Activated CD4-positive, alpha-beta T cell treated with anti-CD3 and anti-CD28 coated beads, Interleukin-2, amount 50 U/mL, for 24 hours (primary cell): ENCODE measurements around the gene PRXL2B.
"Not testable (repeated sequence)": the region's sequence is repeated elsewhere in the genome, so short reads cannot be mapped to it uniquely, and the experiment has no call there.

Experiments used
- DNase-seq, 2 donors: peaks; one replicate each; pipeline ENCODE4 v3.0.0-alpha.2; 2020; ENCODE audit warnings: low read depth in 1 of 2, low spot score in 1 of 2

The PRXL2B gene, protein sequence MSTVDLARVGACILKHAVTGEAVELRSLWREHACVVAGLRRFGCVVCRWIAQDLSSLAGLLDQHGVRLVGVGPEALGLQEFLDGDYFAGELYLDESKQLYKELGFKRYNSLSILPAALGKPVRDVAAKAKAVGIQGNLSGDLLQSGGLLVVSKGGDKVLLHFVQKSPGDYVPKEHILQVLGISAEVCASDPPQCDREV

DNA sequence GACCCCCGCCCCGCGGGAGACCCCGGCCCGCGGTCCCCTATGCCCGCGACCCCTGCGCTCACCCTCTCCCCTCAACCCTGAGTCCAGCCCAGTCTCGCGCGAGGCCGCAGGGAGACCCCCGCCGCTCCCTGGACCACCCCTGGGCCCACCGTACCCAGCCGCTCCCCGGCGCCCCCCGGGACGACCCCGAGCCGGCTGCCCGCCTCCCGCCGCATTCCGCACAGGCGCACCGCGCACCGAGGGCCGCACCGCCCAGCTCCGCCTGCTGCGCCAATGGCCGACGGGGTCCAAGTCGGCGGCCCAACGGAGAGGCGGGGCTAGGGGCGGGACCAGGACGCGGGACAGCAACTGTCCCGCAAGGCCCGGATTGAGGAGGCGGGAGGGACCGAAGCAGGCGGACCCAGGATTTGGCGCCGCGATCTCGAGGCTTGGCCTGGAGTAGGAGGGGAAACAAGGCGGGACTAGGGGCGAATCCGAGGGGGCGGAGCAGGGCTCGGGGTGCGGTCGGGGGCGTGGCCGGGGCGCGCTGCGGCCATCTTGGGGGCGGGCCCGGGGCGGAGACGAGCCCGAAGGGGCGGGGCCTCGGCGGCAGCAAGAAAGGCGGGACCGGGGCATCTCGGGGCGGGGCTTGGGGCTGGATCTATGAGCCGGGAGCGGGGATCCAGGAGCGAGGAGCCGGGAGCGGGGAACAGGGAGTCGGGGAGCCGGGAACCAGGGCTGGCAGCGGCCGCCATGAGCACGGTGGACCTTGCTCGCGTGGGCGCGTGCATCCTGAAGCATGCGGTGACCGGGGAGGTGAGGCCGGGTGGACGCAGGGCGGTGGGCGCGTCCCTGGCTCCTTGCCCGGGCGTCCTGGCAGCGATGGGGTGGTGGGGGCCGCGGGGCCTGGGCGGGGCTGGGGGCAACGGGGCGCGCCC is at the start of gene PRXL2B:
Gene PRXL2B (plus strand): TSS at position 624 of the 917 bp plus-strand sequence. CDS start 109 bp downstream, at position 733.
- DNase-seq: peak; percentile 96 to 97

DNA sequence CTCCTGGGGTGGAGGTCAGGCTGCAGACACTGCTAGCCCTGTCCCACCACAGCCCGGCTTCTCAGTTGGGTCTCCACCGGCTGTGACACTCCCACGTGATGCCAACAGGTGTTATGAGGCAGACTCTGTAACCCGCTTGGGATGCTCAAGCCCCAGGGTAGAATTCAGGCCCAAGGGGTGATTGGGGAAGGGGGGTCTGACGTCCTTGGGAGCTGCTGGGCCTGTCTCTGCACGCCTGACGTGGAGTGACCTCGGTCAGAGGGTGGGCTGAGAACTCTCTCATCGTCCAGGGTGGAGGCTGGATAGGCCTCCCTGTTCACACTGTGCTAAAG is 48.8 kb upstream of the PRXL2B start:
- DNase-seq: no peak

DNA sequence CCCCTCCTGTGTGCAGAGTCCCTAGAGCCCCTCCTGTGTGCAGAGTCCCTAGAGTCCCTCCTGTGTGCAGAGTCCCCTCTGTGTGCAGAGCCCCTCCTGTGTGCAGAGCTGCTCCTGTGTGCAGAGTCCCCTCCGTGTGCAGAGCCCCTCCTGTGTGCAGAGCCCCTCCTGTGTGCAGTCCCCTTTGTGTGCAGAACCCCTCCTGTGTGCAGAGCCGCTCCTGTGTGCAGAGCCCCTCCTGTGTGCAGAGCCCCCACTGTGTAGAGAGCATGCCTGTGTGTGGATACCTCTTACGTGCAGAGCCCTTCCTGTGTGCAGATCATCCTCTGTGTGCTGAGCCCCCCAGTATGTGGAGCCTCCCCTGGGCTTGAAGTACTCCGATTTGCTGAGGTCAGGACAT is 48.2 kb upstream of the PRXL2B start:
- no peak for DNase-seq

DNA sequence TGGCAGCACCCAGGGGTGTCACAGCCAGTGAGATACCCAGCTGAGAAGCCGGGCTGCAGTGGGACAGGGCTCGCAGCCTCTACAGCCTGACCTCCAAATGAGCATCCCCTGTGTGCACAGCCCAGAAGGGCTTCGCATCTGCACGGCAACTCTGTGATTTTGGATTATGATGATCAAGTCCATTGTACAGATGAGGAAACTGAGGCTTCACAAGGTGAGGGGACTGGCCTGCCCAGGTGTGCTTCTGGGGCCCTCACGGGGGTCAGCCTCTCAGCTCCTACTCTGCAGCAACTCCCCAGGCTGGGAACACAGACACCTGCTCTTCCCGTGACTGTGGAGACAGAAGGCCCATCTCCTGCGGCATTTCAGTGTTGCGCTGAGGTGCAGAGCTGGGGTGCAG is 47.7 kb upstream of the PRXL2B start:
- DNase-seq: no peak

DNA sequence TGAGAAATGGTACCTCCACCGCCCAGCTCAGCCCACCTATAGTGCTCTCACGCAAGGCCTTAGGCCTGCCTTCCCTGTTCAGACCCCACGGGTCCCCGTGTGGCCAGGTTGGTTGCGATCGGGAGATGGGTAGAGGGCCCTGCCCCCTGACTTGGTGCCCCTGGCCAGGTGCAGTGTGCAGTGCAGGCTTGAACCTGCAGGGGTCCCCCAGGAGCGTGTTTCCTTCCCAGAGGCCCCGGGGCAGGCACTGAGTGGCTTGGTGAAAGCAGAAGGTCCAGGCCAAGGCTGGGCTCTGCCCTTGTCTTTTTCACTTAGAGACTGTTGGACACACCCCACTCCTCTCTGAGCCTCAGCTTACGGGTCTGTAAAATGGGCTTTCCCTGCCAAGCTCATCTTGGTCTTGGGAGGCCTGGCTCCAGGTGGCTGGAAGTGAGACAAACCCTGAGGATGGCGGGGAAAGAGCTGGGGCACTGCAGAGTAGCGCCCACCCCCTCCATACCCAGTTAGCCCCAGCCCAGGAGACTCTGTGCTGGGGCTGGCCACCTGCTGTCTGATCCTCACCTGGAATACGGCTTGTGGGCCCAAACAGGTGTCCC is 47.2 kb upstream of the PRXL2B start:
- no peak for DNase-seq

DNA sequence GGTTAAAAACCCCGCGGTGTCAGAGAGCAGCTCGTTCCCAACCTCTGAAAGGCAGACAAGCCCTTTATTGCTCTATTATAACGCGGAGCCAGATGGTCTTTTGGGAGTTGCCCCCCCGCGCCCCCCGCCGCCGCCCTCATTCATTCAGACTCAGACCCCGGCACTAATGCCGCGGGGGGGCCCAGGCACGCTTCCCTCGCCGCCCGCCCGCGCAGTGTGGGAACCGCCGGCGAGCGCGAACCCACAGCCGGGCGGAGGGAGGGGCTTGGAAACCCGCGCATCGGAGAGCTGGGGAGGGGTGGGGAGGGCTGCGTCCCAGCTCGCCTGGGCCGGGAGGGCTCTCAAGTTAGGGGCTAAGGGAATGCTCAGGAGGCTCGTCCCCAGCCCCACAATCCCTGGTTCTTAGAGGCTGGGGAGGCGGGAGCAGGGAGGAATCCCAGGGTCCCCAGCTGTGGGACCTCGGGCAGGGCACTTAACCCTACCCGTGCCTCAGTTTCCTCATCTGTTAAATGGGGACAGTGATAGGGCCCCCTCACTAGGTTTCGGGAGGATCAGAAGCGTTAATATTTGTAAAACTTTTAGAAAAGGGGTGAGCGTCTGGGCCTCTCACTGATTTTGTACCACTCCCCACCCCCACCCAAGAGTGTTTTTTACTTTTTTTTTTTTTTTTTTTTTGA is 45.6 kb upstream of the PRXL2B start:
- no peak for DNase-seq

DNA sequence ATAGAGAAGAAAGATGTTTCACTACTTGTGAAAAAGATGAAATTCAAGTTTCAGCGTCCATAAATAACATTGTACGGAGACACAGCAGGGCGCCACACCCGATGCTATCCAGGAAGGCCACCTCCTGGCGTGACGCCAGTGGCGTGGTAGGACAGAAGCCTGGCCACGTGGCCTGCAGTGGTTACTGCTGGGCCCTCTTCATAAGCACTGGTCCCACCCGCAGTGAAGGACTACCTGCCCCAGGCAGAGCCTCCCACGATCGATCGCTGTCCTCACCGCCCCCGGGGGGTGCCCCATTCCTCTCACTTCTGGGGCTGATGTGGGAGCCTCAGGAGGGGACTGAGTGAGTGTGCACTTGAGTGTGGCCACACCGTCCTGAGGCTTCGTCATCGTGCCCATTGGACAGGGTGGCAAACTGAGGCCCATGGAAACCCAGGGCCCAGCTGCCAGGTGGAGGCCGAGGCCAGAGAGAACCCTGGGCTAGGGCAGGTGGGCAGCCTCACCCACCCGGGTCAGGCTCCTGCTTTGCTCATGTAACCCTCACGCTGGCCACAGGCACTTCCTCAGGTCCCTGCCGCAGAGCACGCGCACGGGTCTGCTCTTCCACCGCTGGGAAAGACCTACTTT is 44.8 kb upstream of the PRXL2B start:
- DNase-seq: no peak

DNA sequence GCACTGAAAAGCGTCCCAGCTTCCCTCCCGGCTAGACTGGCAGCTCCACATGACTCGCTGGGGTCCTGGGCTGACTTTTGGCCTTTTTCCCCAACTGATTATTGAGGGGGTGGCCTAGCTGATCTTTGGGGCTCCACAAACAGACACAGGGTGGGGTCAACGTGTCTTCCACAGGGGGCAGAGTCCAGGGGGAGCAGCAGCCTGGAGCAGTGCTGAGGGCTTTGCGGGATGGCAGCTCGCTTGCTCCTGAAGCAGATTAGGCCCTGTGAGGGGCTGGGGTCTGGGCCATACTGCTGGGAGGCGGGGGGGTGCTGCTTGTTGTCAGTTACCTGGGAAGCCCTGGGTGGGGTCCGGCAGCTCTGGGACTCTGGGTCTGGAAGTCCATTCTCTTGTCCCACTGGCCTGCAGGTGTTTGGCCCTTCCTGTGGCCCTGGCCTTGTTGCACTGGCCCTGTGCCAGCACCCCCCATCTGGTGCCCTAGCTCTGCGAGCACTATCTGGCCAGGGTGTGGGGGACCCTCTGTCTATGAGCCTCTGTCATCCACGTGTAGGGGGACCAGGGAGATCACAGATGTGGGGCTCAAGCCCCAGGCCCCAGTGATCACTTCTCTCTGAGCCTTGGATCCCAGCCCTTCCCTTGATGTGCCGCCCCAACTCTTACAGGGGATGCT is 44.2 kb upstream of the PRXL2B start:
- DNase-seq: no peak

DNA sequence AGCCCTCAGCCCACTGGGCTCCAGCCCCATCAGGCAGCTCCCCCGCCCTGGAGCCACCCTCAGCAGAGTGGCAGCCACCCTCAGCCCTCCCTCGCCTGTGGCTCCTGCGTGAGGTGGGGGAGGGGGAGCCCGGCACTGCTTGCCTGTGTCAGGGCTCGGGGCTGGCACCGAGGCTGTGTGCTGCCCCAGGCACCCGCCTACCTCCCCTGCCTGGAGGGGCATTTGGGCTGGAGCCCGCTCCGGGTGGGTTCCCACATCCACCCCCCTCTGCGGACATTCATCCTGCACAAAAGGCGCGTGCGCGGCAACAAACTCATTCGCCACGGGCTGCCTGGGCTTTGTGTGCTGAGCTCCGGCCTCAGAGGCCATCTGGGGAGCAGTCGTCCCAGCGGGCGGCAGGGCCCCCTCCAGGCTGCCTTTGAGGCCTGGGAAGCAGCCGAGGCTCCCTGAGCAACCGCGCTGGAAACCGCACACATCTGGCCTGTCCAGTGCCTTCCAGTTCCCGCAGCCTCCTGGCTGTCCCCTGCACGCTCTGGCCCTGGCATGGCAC is 43.0 kb upstream of the PRXL2B start:
- DNase-seq: no peak

DNA sequence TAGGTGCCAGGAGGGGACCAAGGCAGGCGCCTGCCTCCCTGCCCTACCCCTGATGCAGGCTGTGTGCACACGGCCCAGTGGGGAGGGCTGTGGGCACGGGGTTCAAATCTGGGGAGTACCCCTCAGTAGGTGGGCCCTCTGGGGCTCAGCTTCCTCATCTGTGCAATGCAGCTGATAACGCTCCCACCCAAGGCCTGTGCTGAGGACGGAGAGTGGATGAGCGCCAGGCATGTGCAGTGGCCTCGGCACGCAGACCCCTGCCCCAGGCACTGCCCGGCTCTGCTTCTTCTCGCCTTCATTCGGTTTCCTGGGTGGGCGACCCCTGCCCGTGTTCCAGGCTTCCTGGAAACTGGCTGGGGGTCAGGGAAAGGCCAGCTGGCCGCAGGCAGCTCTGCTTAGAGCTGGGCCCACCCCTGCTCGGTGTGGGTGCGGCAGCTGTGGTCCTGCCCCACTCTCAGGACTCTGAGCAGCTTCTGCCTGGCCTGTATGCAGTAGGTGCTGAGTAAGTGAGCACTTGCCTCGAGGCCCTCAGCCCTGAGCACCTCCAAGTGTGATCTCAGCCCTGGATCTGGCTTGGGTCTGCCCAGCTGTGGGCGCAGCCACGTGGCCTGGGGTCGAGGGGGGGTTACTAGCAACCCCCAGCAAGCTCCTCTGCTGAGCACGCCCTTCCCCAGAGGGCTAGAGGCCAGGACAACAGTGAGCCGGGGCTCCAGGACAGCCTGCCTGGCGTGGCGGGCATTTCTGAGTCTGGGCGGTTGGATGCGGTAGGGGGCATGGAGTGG is 42.3 kb upstream of the PRXL2B start:
- DNase-seq: no peak

DNA sequence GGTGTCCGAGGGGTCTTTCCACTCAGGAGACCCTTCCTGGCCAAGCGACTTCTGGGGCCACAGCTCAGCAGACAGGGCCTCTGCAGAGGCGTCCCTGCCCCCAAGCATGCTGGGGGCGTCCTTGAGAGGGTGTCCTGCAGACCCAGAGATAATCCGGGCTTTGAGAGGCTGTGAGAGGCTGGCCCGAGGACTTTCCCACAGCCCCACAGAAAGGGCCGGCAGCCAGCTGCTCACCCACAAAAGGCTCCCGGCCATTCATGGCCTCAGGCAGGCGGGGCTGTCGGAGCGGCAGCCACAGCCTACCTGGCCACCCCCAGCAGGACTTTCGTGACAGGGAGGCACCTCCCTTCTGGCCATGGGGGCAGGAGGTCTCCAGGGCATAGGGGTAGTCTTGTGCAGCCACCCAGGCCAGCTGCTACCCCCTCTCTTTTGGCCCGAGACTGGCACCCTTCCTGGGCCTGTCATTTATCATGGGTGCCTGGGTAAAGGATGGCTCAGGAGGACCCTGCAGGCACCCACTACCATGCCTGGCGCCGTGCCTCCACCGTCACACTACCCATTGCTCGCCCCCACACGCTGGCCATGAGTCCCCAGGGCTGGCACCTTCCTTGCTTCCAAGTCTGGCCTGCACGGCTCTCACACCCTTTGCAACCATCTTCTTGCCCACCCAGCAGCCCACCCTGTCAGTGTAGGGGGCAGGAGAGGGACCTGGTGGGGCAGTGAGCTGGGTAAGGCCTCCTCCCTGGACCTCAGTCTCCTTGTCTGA is 41.5 kb upstream of the PRXL2B start:
- DNase-seq: no peak

DNA sequence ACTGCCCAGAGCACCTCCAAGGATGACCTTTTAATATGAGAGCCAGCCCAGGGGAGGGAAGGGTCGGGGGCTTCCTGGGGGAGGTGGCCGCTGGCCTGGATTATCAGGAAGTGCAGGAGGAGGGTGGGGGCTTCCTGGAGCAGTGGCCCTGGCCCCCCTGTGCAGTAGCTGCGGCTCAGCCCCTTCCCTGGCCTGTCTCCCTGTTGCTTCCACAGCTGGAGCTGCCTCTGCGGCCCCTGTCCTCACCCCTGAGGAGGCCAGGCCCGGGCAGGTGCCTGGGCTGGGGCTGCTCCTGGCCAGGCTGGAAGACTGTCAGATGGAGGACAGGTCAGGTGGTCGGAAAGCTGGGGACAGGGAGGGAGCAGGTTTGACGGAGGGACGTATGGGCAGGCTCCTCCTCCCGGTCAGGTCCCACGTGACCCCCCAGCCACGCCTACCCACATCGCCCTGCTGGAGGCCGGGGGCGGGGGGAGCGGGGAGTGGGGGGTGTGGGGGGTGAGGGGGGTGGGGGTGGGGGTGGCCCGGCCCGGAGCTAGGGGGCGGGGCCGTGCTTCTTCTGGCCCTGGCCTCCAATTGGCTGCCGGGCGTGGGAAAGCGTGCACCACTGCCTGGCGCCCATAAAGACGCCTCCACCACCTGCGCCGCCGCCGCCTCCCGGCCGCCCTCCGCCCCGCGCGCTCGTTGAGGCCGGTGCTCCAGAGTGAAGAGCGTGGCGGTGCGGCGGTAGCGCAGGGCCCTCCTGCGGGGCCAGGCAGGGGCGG is 40.6 kb upstream of the PRXL2B start:
- DNase-seq: peak in 1 of 2 donors; percentile 77

DNA sequence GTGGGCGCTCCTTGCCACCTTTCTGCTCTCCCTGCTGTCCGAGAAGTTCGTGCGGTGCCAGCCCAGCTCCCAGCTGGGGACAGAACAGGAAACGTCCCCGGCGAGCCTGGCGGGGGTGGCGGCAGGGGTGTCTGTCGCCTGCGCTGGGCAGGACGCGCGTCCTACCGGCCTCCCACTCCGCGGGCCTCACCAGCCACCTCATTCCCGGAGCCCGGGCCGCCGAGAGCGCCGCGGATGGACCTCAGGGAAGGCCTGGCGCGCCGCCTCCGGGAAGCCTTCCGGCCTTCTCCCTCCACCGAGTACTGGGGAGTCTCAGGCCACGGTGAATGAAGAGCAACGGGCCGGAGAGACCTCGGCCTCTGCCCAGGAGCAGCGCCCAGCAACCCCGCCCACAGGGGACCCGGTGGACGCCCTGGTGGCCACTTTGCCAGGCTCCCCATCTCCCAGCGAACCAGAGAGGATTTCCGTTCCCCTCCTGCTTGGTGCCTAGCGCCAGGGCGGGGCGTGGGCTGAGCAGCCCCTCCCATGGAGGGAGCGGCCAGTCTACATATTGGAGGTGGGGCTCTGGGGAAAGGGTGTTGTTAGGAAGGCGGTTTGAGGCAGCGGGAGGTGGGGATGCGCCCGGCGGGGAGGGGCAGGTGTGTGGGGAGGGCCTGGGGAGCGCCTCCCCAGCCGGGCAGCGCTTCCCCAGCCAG is 39.9 kb upstream of the PRXL2B start:
- peak in 1 of 2 donors; percentile 79 for DNase-seq

DNA sequence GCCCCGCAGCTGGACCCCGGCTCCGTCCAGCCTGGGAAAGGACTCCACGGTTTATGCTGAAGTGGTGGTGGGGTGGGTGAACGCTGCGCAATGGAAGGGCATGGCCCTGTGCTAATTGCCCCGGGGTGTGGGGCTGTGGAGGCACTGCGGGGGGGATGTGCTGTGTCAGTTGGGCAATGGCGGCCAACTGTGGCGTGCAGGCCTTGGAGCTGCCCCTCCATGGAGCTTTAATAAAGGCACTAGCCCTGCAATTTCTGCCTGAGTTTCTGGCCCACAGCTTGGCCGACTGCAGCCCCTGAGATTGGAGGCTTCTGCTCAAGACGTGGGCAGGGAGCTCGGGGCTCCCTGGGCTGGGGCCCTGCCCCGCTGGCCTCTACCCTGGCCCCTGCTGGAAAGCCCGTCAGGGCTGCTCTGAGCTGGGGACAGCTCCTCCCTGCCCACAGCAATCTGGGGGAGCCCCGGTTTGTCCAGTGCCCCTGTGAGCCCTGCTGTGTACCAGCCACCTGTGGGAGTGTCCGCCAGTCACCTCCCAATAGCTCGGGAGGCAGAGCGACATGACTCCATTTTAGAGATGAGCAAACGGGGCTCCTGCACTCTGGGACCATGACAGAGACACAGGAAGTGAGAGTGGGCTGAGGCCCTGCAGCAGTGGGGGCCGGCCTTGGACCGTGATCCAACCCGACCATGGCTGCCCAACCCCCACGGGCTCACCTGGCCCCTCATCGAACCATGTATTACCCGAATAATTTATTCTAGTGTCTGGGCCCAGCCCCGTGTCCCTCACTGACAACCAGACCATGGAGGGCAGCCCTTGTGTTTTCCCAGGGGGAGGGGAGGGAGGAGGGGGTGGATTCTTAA is 39.1 kb upstream of the PRXL2B start:
- no peak for DNase-seq

DNA sequence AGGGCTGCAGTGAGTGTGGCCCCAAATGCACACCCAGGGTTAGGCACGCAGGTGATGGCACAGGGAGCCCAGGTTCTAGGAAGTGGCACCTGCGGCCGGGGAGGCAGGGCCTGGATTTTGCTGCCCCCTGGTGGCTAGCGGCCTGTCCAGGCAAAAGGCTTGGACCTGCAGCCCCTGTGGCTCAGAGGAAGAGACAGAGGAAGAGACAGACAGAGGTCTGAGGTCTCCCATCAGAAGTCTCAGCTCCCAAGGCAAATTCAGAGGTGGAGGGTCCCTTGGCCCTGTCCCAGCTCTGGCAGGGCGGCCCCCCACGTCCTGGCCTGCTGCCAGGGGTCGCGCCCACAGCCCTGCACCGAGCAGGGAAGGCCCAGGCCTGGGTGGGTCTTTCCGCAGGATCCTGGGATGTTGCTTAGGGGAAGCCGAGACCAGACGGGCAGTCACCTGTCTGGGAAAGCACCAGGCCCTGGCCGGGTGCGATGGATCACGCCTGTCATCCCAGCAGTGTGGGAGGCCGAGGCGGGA is 38.4 kb upstream of the PRXL2B start:
- peak; percentile 71 to 76 for DNase-seq

DNA sequence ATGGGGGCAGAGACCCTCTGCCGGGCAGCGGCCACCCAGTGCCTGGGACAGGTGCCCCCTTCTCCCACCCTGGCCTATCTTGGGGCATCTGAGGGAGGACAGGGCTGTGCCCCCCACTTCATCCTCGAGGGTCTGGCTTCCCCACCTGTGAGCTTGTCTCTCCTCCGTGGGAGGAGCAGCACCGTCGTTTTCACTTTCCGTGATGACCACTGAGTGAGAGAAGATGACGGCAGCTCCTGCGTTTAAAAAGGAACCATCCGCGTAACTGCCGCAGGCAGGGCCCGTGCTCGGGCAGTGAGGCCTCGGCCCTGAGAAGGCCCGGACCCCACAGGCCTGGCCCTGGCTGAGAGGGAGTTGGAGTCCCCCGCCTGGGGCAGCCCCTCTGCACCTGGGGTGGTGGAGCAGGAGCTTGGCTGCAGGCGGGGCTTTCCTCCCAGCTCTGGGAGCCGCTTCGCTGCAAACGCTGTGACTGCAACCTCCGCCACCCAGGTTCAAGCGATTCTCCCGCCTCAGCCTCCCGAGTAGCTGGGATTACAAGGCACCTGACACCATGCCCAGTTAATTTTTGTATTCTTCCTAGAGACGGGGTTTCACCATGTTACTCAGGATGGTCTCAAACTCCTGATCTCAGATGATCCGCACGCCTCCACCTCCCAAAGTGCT is 37.1 kb upstream of the PRXL2B start:
- DNase-seq: not testable (repeated sequence)
